Rectal smooth muscle tissue (tissue), 1 donor: ENCODE data around the gene LRCH1.

Source experiments
- H3K27ac ChIP-seq: one replicate; pipeline ENCODE4 v1.7.0; 2013; ENCODE audit warnings: low read depth, low read length, inconsistent platforms
- H3K27me3 ChIP-seq: one replicate; pipeline ENCODE4 v1.7.0; 2013; ENCODE audit warnings: low read length; ENCODE audit not compliant: control insufficient read depth, insufficient read depth
- H3K36me3 ChIP-seq: one replicate; pipeline ENCODE4 v1.7.0; 2013; ENCODE audit warnings: low read length; ENCODE audit not compliant: control insufficient read depth, insufficient read depth
- H3K4me1 ChIP-seq: one replicate; pipeline ENCODE4 v1.7.0; 2013; ENCODE audit warnings: low read length; ENCODE audit not compliant: control insufficient read depth, insufficient read depth
- H3K4me3 ChIP-seq: one replicate; pipeline ENCODE4 v1.7.0; 2013; ENCODE audit warnings: low read length
- H3K9ac ChIP-seq: one replicate; pipeline ENCODE4 v1.7.0; 2013; ENCODE audit warnings: low read length

The LRCH1 gene

DNA sequence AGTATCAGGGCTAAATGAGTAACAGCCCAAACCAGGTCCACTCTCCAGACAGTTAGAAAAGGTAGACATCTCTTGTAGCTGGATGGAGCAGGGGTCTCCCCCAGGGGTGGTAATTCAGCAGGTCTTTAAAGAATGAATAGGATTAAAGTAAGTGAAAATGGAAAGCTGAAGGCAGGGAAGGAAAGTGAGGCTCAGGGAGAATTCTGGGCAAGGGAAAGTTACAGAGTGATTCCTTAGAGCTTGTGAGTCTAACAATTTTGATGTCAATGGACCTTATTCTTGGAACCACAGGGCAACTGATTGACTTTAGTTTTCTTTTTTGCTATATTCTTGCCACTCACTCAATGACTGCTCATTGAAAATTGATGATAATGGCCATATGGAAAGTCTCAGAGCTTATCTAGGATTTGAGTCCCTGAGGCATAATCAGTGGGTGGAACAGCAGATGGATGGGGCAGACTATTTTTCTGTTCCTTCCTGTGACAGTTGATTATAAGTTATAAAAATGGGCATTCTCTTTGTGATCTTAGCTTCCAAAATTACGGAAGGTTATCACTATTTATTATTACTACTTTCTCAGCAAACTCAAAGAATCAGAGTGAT lies 76.9 kb downstream of the LRCH1 start:
- Histone ChIP-seq H3K9ac (no peak overlapping the region), H3K36me3 (no peaks in the 10 kb centered on the region), H3K27ac (no peak overlapping the region), H3K4me1 (peaks cover 25% of the 10 kb centered on the region), H3K27me3 (no peaks in the 10 kb centered on the region), H3K4me3 (no peak overlapping the region)

DNA sequence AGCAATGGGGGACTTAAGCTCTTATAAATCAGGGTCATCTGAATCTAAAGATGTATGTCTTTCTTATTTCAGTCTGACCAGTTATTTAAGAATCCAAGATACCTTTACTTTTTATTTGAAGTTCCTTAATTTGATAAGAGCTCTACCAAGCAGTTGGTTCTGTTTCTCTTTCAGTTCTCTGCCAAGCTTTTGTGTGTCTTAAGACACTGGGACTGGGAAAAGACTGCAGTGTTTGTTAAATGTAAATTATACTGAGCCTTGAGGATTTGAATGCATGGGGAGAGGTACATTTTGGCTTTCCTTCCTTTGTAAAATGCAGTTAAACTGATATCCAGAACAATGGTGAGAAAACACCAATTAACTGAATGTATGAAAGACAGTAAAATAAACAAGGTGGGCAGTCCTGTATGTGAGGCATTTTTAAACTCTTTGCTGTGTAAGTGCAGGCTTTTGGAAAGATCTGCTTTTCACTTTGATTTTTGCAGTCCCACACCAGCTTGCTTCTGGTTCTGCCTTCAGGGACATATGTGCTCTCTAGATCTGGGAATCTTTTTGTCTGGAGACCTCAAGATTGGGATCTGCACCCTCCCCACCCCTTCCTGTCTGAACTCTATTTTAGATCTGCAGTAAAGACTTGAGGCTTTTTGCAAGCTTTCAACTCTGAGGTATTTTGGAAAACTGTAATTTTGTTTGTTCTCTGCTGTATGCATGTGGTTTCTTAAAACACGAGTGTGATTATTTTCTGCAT lies 77.6 kb downstream of the LRCH1 start:
- Histone ChIP-seq H3K36me3 (no peaks in the 10 kb centered on the region), H3K27me3 (no peaks in the 10 kb centered on the region), H3K9ac (no peak overlapping the region), H3K27ac (peak overlapping the region; percentile 30), H3K4me3 (no peak overlapping the region), H3K4me1 (peaks cover 25% of the 10 kb centered on the region)

DNA sequence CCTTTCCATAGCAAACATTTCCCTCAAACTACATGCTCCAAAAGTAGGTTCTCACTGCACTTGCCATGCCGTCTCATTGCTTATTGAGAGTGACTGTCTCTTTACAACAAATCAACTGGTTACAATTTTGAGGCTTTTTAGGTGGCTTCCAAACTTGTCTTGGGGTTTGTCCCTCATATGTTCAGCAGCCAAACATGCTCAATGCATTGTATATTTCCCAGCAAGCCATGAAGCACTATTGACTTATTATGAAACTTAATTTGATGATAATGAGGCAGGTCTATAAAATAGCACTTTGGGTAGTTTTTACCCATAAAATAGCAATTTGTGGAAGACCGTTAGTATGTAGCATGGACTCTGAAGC lies 78.2 kb downstream of the LRCH1 start:
- Histone ChIP-seq H3K4me1 (peaks cover 25% of the 10 kb centered on the region), H3K36me3 (no peaks in the 10 kb centered on the region), H3K9ac (no peak overlapping the region), H3K4me3 (no peak overlapping the region), H3K27me3 (no peaks in the 10 kb centered on the region), H3K27ac (no peak overlapping the region)

DNA sequence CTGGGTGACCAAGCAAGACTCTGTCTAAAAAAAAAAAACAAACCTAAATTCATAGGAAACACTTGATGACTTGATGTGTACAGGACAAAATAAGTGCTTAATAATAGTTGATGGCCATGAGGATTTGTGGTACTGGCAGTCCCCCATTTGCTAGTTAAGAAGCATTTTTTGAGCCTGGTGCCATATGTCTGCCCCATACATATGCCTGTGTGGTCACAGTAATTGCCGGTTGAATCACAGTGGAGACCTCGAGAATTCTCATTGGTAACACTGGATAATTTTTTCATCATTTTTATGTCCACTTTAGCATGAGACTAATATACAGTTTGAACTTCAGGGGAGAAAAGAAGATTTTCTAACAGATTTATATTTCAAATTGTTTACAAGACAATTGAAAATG lies 79.2 kb downstream of the LRCH1 start:
- Histone ChIP-seq H3K4me3 (no peak overlapping the region), H3K9ac (no peak overlapping the region), H3K27ac (no peak overlapping the region), H3K27me3 (no peaks in the 10 kb centered on the region), H3K4me1 (peaks cover 25% of the 10 kb centered on the region), H3K36me3 (no peaks in the 10 kb centered on the region)

DNA sequence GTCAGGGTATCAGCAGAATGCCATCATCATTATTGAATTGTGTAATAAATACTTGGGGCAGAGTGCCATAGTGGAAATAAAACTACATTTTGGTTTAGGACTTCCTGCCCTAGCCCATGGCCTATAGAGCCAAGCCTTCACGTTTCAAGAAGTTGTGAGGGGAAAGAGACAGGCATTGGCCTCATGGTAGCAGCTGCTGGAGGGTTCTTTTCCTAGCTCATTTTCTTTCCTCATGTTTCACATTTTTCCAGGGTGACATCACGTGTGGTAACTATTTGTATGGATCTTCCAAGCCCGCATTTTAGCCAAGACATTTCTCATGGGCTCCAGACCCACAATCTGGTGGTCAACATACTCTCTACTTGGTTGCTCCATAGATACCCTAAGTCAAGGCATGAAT lies 80.4 kb downstream of the LRCH1 start:
- Histone ChIP-seq H3K9ac (no peak overlapping the region), H3K27ac (no peak overlapping the region), H3K4me3 (no peak overlapping the region), H3K4me1 (peaks cover 25% of the 10 kb centered on the region), H3K27me3 (no peaks in the 10 kb centered on the region), H3K36me3 (no peaks in the 10 kb centered on the region)

DNA sequence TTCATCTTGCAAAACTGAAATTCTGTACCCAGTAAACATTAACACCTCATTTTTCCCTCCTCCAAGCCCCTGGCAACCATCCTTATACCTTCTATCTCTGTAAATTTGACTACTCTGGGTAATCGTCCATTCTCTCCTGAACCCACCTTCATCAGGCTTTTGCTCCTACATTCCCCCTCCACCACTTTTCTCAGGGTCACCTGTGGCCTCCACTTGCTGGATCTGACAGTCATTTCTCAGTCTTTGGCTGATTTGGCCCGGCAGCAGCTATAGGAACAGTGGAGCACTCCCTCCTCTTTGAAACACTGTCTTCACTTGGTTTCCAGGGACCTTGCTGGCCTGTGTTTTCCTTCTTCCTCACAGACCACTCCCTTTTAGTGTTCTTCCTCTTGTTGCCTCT lies 83.5 kb downstream of the LRCH1 start:
- Histone ChIP-seq H3K4me1 (peaks cover 12% of the 10 kb centered on the region), H3K9ac (no peak overlapping the region), H3K27ac (no peak overlapping the region), H3K27me3 (no peaks in the 10 kb centered on the region), H3K4me3 (no peak overlapping the region), H3K36me3 (no peaks in the 10 kb centered on the region)

DNA sequence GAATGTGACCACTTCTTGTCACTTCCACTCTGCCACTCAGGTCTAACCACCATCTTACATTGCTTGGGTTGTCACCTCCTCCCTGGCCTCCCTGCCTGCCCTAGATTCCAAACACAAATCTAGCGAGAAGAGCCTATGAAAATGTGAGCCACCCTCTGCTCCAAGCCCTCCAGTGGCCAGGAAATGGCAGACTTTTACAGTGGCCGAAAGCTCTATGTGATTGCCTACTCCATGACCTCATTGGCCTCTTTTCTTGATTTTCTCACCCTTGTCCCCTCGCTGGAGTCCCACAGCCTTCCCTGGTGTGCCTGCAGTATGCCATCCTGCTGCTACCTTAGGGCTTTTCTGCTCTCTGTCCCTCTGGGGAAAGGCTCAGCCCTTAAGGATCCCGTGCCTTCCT lies 84.2 kb downstream of the LRCH1 start:
- Histone ChIP-seq H3K27me3 (no peaks in the 10 kb centered on the region), H3K27ac (no peak overlapping the region), H3K4me1 (peaks cover 17% of the 10 kb centered on the region), H3K36me3 (no peaks in the 10 kb centered on the region), H3K4me3 (no peak overlapping the region), H3K9ac (no peak overlapping the region)

DNA sequence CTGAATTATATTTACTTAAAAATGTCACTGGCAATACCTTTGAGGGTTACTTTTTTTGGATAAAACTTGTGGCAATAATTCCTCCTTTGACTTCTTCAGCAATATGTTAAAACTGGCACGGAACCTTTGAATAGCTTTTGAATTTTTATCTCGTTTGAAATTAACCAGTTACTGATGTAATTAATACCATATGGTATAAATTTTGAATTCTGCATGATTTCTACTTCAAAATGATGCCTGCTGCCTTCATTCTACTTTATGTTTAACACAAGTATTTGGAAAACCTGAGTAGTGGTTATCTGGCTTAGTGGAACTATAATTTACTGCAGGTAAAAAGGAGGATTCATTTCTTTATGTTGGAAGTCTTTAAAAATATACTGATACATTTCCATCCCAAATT lies 85.3 kb downstream of the LRCH1 start:
- Histone ChIP-seq H3K9ac (no peak overlapping the region), H3K27me3 (no peaks in the 10 kb centered on the region), H3K4me1 (peaks cover 25% of the 10 kb centered on the region), H3K36me3 (no peaks in the 10 kb centered on the region), H3K4me3 (no peak overlapping the region), H3K27ac (no peak overlapping the region)

DNA sequence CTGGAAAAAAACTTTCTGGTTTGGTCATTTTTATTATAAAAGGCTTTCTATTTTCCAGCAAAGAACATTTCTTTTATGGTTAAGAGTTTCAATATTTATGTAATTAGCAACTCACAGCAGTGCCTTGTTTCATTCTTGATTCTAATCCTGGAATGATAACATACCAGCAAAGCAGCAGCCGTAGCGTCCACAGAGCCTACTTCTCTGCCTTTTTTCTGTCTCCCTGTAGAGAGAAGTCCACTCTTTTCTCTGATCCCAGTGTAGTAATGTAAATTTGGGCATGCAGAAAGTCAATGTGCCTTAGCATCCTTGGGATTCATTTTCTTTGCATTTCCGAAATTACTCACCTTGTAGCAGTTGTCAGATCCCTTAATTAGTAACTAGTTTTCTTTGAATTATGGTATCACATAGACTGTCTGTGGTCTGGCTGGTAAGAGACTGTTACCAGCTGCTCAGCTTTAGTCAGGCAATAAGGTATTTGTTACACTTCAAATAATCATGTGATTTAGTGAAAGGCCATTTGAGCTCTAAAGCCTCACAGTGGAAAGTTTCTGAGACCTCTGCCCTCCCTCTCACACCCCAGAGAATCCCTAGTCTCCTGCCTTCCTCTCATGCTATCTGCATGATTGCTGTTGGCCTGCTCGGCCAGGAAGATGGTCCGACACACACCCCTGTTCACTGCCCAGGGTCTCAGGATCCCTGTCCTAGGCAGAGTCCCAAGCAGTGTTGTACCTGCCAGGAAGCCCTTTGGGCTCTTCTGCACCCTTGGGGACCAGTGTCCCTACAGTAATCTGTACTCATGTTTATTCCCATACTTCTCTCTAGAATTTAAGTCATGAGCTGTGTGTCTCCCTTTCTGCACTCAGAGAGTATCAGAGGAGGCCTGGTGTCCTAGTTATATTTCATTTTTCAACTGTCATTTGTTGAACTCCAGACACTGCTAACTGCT lies 86.3 kb downstream of the LRCH1 start:
- H3K36me3 ChIP-seq: no peaks in the 10 kb centered on the region
- no peak overlapping the region for H3K9ac ChIP-seq
- H3K27me3 ChIP-seq: no peaks in the 10 kb centered on the region
- no peak overlapping the region for H3K4me3 ChIP-seq
- H3K4me1 ChIP-seq: peaks cover 30% of the 10 kb centered on the region
- H3K27ac ChIP-seq: no peak overlapping the region

DNA sequence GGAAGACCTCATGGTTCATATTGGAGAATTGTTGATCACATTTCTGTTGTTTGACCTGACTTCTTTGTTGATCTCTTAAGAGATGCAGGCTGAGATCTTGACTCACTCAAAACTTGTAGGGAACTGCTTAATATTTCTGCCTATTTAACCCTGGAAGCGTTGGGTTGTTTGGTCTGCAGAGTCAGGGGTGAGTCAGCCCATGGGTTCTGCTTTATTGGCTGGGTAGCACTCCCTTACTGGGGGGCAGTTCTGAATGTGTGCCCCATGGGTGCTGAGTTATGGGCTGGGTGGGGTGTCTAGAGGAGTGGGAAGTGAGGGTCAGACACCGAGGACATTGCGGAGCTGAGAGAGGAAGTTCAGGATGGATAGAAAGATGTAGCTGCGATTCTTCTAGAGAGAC lies 87.9 kb downstream of the LRCH1 start:
- H3K27ac ChIP-seq: peak overlapping the region; percentile 23
- no peak overlapping the region for H3K4me3 ChIP-seq
- peaks cover 40% of the 10 kb centered on the region for H3K4me1 ChIP-seq
- no peaks in the 10 kb centered on the region for H3K27me3 ChIP-seq
- no peak overlapping the region for H3K9ac ChIP-seq
- H3K36me3 ChIP-seq: no peaks in the 10 kb centered on the region

DNA sequence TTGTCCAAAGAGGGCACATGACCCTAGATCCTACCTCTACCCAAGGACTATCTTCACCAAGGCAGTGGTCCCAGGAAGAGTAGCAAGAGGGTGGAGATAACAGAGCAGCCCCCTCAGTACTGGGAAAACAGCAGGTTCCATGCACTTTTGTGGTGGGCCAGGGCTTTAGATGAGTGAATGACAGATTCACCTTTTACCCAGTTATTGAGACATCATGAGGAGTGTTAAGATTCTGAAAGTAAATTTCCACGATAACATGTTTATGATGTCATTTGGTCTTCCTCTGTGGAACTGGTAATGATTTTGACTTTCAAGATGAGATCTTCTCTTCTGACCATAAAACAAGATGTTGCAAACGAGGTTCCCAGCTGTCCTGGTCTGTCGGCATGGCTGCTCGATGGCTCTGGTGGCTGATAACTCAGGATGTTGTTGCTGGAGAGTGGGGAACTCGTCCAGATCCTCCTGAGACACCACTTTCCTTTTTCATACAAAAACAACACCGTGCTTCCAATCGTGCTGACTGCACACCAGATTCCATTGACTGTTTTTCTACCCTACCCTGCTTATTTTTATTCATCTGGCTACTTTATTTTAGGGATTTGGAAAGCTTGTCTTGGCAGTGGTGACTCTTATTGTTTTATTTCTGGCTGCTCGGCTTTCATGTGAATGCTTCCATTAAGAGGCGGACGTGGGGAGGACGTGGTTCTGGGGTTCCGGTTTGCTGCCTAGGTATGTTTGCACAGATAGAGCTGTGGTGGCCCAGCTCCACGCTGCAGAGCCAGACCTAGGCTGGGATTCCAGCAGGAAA lies 88.5 kb downstream of the LRCH1 start:
- Histone ChIP-seq H3K36me3 (no peaks in the 10 kb centered on the region), H3K9ac (no peak overlapping the region), H3K4me3 (peak overlapping the region; percentile 6), H3K4me1 (peaks cover 43% of the 10 kb centered on the region), H3K27ac (peak overlapping the region; percentile 23), H3K27me3 (no peaks in the 10 kb centered on the region)

DNA sequence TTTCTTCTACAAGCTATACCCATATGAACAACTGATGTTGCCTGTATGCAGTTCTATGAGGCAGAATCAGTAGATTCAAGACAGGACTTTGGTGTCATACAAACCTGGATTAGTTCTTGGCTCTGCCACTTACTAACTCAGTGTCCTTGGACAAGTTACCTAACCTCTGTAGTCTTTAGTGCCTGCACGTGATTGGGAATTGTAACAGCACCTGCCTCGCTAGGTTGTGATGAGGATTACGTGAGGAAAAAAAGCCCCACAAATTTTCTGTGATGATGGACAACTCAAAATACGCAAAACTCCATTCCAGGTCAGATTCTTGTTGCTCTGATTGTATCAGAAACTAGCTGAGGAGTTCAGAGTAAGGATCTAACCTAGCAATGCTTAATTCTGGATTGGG lies 89.3 kb downstream of the LRCH1 start:
- Histone ChIP-seq H3K27ac (peak overlapping the region; percentile 3), H3K36me3 (no peaks in the 10 kb centered on the region), H3K4me1 (peaks cover 43% of the 10 kb centered on the region), H3K9ac (no peak overlapping the region), H3K27me3 (no peaks in the 10 kb centered on the region), H3K4me3 (no peak overlapping the region)
